SK-N-SH (cell line): ENCODE results near the gene ATP6V1B1.

ENCODE experiments used
- CTCF ChIP-seq: fragments of 200-600 bp; sonication (generic); IDR thresholded peaks from 2 replicates; pipeline ENCODE4 v1.6.1; 2017; ENCODE audit warnings: antibody characterized with exemption, mild to moderate bottlenecking, moderate library complexity
- EZH2phosphoT487 ChIP-seq: fragments of 200-600 bp; sonication (generic); IDR thresholded peaks from 2 replicates; pipeline ENCODE4 v1.6.1; 2017; ENCODE audit warnings: low read depth, mixed run types, mild to moderate bottlenecking, antibody characterized with exemption, moderate library complexity, borderline replicate concordance
- FOXJ3 ChIP-seq: sonication (generic); formaldehyde crosslinking; IDR thresholded peaks from 2 replicates; pipeline ENCODE4 v1.5.1; 2020; ENCODE audit warnings: mild to moderate bottlenecking, missing genetic modification reagents
- IRF3 ChIP-seq: fragments of 150-350 bp; IDR thresholded peaks from 2 replicates; pipeline ENCODE4 v1.6.1; 2016; ENCODE audit warnings: mild to moderate bottlenecking, low read depth, low read length
- POLR2AphosphoS5 ChIP-seq: IDR thresholded peaks from 2 replicates; pipeline ENCODE4 v1.6.1; 2012; ENCODE audit warnings: low read depth, low read length
- REST ChIP-seq: IDR thresholded peaks from 2 replicates; pipeline ENCODE4 v1.6.1; 2012; ENCODE audit warnings: mild to moderate bottlenecking, low read depth, low read length, moderate library complexity
- RFX5 ChIP-seq: IDR thresholded peaks from 2 replicates; pipeline ENCODE4 v1.6.1; 2012; ENCODE audit warnings: mild to moderate bottlenecking, improper control_type of control experiment, low read length
- RXRA ChIP-seq: IDR thresholded peaks from 2 replicates; pipeline ENCODE4 v1.4.0; 2012; ENCODE audit warnings: low read depth, mild to moderate bottlenecking, borderline replicate concordance
- SMC3 ChIP-seq: IDR thresholded peaks from 2 replicates; pipeline ENCODE4 v1.6.1; 2012; ENCODE audit warnings: low read depth, low read length, improper control_type of control experiment
- USF2 ChIP-seq: fragments of 150-350 bp; IDR thresholded peaks from 2 replicates; pipeline ENCODE4 v1.6.1; 2017; ENCODE audit warnings: antibody characterized with exemption, low read length, low read depth, borderline replicate concordance
- YY1 ChIP-seq: IDR thresholded peaks from 2 replicates; pipeline ENCODE4 v1.4.0; 2012; ENCODE audit warnings: low read depth, mild to moderate bottlenecking

- no peak for TF ChIP-seq RXRA
- no peak for TF ChIP-seq REST
- TF ChIP-seq FOXJ3 (CRISPR knock-in tag), result no peak
- no peak for TF ChIP-seq CTCF
- TF ChIP-seq IRF3, result no peak
- no peak for TF ChIP-seq RFX5
- TF ChIP-seq USF2, result no peak
- TF ChIP-seq SMC3, result no peak
- TF ChIP-seq POLR2AphosphoS5, result no peak
- TF ChIP-seq YY1, result no peak
- TF ChIP-seq EZH2phosphoT487, result no peak
Measured at GRCh38 chr2:70978341-70979179, 42.9 kb downstream of the ATP6V1B1 start, which contains the start of gene ANKRD53.
